GM23248 (cell line): ENCODE measurements around the gene CACNG3.

Experiments
- EZH2 ChIP-seq: fragments of 200-600 bp; sonication (generic); IDR thresholded peaks from 2 replicates; pipeline ENCODE4 v1.6.1; 2018; ENCODE audit warnings: antibody characterized with exemption, mild to moderate bottlenecking; ENCODE audit not compliant: insufficient read depth, poor library complexity, severe bottlenecking
- EZH2phosphoT487 ChIP-seq: fragments of 200-600 bp; sonication (generic); IDR thresholded peaks from 2 replicates; pipeline ENCODE4 v1.6.1; 2018; ENCODE audit warnings: antibody characterized with exemption, moderate library complexity, mild to moderate bottlenecking, low read depth; ENCODE audit not compliant: insufficient read depth

GRCh38 chr16:24208710-24209109, 47.4 kb upstream of the CACNG3 start:
- no peak for TF ChIP-seq EZH2
- no peak for TF ChIP-seq EZH2phosphoT487
